KOPT-K1 (cell line): ENCODE data around the gene FAM53A.

Source experiments
- H3K27ac ChIP-seq: fragments of 200-600 bp; sonication (generic); 2 replicates; pipeline ENCODE4 v1.5.1; 2016; ENCODE audit warnings: antibody characterized with exemption, mild to moderate bottlenecking, low read depth, low read length; ENCODE audit not compliant: poor library complexity, severe bottlenecking
- H3K36me3 ChIP-seq: fragments of 200-600 bp; sonication (generic); 2 replicates; pipeline ENCODE4 v1.5.1; 2017; ENCODE audit warnings: antibody characterized with exemption, mild to moderate bottlenecking, low read length, moderate library complexity; ENCODE audit not compliant: insufficient read depth
- H3K9me3 ChIP-seq: fragments of 200-600 bp; sonication (generic); 2 replicates; pipeline ENCODE4 v1.5.1; 2017; ENCODE audit warnings: antibody characterized with exemption, low read length, mild to moderate bottlenecking; ENCODE audit not compliant: insufficient read depth, poor library complexity, severe bottlenecking

The FAM53A gene

GRCh38 chr4:1599026-1599481 is 85.1 kb downstream of the FAM53A start:
- Histone ChIP-seq H3K9me3 (no peaks in the 10 kb centered on the region), H3K27ac (no peak overlapping the region), H3K36me3 (no peaks in the 10 kb centered on the region)

DNA sequence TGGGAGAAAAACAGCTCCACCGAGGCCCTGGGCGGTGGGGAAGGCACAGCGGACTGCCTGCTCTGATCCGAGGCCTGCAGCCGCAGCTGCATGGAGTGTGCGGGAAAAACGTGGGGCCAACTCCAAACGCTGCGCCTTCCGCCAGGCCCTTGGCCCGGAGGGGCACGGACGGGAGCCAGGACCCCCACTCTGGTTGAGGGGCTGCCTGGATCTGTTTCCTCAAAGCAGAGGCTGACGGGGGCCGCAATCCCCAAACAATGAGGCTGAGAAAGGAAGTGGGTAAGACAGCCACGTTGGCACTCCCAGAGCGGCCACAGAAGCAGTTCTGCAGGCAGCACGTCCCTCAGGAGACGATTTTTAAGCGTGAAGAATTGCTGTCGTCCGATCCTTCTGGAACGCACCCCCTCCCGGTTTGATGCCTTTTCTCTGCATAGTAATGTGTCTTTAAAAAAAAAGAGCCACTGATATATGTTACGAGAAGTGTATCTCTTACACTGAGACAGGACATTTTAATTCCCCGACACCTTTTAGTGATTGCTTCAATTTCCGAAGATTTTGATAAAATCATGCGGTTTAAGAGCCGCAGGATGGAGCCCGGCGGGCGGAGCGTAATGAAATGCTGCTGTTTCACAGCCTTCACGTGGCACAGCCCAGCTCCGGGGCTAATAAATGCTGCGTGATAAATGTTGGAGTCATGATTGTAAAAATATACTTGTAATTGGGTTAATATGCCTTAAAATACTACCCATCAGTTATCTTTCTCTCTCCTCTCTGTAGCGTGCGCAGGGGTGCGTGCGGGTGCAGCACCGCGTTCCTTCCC is 85.7 kb downstream of the FAM53A start:
- H3K36me3 ChIP-seq: no peaks in the 10 kb centered on the region
- no peaks in the 10 kb centered on the region for H3K9me3 ChIP-seq
- no peak overlapping the region for H3K27ac ChIP-seq

- Histone ChIP-seq H3K27ac (no peak overlapping the region), H3K36me3 (no peaks in the 10 kb centered on the region), H3K9me3 (no peaks in the 10 kb centered on the region)
Observed at GRCh38 chr4:1597021-1597931, 86.8 kb downstream of the FAM53A start.

DNA sequence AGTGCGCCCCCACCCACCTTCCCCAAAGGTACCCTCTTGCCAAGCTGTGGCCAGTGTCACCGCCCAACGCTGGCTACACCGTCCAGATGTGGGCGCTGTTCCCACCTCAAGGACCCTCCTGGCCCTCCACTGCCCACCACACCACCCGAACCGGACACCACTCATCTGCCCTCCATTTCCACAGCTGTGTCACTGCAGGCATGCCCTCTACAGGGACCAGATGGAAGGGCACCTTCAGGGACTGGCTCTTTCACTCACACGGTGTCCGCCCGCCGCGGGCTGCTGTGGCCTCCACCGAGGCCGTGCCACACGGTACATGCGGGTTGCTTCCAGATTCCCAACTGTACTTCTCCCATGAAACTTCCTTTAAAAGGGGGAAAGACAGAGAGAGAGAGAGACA is 87.7 kb downstream of the FAM53A start:
- Histone ChIP-seq H3K27ac (no peak overlapping the region), H3K36me3 (no peaks in the 10 kb centered on the region), H3K9me3 (peaks cover 3% of the 10 kb centered on the region)

DNA sequence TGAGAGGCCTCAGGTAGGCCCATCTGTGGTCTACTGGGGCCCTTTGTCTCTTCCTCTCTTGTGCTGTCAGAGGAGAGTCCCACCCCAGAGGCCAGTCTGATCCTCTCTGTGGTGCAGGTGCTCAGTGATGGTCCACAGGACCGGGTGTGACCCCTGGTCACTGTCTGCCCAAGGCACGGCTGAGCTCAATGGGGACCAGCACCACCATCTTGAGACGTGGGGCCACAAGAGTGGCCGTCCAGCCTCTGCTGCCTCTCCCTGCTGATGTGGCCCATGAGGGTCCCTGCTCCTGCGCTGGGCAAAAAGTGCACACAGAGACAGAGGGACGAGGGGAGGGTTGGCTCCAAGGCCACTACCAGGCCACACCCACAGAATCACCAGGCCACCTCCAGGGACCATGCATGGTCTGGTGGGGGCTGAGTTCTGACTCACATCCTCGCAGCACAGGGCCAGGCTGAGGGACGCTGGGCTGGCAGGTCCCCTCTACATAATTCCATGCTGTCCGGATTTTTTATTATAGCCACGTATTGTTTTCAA is 88.3 kb downstream of the FAM53A start:
- peaks cover 8% of the 10 kb centered on the region for H3K9me3 ChIP-seq
- H3K27ac ChIP-seq: no peak overlapping the region
- H3K36me3 ChIP-seq: no peaks in the 10 kb centered on the region

- H3K36me3 ChIP-seq: no peaks in the 10 kb centered on the region
- H3K27ac ChIP-seq: no peak overlapping the region
- H3K9me3 ChIP-seq: peaks cover 13% of the 10 kb centered on the region
Observed at GRCh38 chr4:1594871-1595788, 89.0 kb downstream of the FAM53A start.

DNA sequence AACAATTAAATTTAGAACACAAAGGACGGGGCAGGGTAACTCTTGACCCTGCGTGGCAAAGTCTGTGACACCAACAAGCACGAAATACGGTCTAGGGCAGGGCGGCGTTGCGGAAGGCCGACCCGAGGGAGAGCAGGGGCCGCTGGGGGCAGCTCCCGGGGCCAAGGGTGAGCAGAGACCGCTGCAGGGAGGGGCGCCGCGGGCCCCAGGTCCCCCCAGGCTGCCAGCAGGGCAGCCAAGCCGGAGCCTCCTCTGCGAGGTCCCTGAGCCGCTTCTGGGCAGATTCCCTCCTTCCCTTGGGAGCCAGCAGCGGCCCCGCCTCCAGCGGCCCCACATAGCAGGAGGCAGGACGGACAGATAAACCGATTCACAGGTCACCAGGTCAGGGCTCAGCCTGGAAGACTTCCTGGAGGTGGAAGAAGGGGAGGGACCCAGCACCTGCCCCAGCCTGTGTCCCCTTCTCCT is 90.2 kb downstream of the FAM53A start:
- Histone ChIP-seq H3K27ac (no peak overlapping the region), H3K36me3 (no peaks in the 10 kb centered on the region), H3K9me3 (peaks cover 23% of the 10 kb centered on the region)

DNA sequence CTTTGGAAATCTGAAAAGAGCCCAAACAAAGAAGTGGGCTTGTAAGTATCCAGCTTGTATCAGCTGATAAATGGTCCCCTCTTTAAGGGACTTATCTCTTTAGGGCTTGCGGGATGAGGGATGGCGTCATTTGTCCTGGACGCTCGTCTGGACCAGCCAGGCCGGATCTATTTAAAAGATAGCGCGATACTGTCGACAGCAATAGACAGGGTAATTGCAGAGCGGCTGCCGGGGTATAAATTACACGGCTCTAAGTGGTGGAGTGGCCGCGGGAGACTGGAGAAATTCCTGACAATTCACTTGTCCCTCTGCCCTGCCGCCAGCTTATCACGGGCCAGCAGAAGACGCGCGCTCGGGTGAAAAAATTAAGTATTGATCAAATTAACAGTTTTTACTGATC is 90.7 kb downstream of the FAM53A start:
- Histone ChIP-seq H3K36me3 (no peaks in the 10 kb centered on the region), H3K27ac (no peak overlapping the region), H3K9me3 (peaks cover 28% of the 10 kb centered on the region)

GRCh38 chr4:1592709-1593417 is 91.2 kb downstream of the FAM53A start:
- no peaks in the 10 kb centered on the region for H3K36me3 ChIP-seq
- H3K9me3 ChIP-seq: peaks cover 33% of the 10 kb centered on the region
- no peak overlapping the region for H3K27ac ChIP-seq

DNA sequence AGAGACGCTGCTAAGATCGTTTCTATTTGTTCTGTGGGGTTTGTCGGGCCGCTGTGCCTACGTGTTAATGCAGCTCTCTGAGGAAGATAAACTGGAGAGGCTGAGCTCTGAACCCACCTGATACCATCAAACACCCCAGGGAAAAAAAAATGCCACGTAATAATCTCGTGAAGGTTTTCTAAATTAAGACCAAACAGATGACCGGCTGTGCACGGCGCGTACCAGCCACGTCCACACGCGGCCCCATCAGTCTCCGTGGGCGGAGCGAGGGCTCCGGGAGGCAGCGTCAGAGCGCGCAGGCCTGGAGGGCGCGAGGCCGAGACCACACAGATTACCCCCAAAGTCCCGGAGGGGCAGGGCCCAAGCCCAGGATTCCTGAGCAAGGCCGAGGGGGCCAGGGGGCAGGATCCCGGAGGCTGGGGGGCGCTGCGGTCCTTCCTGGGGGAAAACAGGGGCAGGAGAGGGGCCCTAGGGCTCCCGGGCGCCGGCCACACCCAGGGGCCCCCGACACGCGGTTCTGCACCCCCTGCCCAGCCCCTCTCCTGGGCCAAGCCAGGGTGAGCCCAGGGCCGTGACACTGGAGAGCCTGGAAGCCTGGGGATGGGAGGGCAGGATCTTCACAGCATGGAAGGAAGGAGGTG is 91.9 kb downstream of the FAM53A start:
- Histone ChIP-seq H3K36me3 (no peaks in the 10 kb centered on the region), H3K27ac (no peak overlapping the region), H3K9me3 (peaks cover 33% of the 10 kb centered on the region)

DNA sequence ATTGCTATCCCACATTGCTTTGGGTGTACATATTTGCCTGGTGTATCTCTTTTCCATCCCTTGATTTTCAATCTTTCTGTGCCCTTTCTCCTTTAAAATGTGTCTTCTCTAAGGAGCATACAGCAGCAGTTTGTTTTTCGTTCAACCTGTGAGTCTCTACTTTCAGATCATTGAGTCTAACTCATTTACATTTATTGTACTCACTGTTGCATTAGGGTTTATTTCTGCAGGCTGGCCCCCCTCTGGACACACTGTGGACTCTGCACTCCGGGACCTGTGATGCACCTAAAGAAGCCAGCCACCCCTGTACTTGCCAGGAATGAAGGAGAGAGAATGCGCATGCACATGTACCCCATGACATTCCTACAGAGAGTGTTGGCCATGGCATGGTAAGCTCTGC is 93.0 kb downstream of the FAM53A start:
- H3K27ac ChIP-seq: no peak overlapping the region
- H3K9me3 ChIP-seq: peaks cover 33% of the 10 kb centered on the region
- no peaks in the 10 kb centered on the region for H3K36me3 ChIP-seq

- no peak overlapping the region for H3K27ac ChIP-seq
- peaks cover 33% of the 10 kb centered on the region for H3K9me3 ChIP-seq
- H3K36me3 ChIP-seq: no peaks in the 10 kb centered on the region
Observed at GRCh38 chr4:1590244-1590643, 93.9 kb downstream of the FAM53A start.
